Stimulated activated CD8-positive, alpha-beta memory T cell treated with anti-CD3 and anti-CD28 coated beads, Interleukin-7, amount 100 ng/mL, for 1 hour (primary cell): ENCODE results near the gene ASPHD2.
"Not testable (repeated sequence)": the region's sequence is repeated elsewhere in the genome, so short reads cannot be mapped to it uniquely, and the experiment has no call there.

Experiments
- DNase-seq, 2 donors: peaks; one replicate each; pipeline ENCODE4 v3.0.0-alpha.2; 2020; ENCODE audit warnings: low read depth in 2 of 2

ASPHD2 gene

DNA sequence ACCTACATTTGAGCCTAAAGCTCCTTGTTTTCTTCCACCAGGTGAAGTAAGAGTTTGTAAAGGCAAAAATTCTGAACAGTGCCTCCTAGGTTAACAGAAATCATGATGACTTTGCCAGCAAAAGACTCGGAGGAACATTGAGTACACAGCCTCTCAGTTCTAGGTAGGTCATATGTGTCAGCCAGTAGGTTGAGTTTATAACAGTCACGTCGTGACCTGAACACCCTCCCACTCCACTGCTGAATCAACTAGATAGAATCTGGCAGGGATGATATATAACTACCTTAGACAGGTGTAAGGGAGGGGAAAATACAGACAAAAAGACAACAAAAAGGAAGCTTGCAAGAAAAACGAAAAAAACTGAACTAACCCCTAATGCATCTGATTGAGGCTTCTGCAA lies 12.8 kb upstream of the ASPHD2 start:
- no peak for DNase-seq

DNA sequence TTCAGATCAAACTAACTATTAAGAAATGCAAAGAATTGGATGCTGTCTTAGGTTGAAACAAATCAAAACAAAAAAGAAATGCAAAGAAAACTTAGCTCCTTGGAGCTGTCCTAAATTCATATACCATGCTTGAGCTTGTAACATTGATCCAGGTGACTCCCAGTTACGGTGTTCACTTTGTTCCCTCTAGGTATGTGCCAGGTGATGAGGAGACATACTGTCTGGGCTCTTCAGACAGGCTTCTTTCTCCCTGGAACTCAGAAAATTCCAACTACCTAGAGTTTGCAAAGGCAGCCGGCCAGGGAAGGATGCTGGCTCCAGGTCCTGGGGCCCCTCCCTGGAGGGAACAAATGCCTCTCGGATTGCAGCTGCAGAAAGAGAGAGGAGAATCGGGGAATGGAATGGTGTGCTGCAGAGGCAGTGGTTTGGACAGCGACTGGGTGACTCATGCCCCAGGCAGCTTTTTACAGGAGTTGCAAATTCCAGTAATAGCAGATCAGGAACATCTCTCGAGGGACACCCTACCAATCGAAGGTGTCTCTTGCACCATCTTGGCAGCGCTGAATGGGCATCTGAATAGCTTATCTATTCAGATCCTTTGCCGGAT lies 12.3 kb upstream of the ASPHD2 start:
- no peak for DNase-seq

DNA sequence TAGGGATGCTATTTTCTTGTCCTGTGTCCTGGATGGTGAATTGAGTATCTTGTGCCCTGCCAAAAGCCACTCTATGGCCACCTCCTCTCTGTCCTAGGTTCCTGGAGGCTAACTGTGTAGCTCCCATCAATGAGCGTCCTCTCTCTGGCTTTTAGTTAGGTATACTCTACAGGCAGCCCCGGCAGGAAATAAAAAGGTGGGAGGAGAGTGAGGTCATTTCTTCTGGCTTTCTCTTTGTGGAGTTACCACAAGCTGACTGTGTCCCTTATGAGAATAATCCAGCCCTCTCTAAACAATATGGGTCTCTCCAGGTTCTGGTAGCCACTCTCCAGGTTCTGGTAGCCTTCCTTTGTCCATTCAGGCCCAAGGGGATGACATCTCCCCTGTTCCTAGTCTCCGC lies 11.7 kb upstream of the ASPHD2 start:
- no peak for DNase-seq

DNA sequence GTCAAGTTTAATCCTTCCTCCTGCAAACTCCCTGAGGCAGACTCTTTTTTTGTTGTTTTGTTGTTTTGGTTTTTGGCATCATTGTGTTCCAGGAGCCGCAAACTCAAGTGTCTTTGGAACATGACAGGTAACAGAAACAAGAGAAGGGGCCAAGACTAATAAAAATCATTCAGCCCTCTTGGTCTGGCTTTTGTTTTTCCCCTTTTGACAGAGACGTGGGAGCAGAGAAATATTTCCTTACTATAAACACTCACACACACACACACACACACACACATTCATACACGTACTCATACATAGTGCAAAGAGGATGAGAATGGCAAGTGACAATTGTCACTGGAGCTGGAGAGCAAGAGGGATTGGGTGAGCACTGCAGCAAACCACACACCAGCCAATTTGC lies 10.4 kb upstream of the ASPHD2 start:
- DNase-seq: no peak

DNA sequence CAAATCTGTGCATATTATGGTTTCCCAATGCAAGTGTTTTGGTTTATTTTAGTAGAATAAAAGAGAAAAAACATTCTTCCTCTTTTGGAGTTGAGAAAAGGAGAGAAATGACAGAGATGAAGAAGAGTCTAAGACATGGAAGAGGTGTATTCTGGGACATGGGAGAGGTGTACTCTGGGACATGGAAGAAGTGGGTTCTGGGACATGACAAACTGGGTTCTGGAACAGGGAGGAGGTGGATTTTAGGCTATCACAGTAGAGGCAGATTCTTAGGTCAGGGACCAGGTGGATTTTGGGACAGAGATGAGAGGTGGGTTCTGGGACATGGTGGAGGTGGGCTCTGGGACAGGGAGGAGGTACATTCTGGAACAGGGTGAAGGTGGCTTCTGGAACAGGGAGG lies 2.1 kb upstream of the ASPHD2 start:
- no peak for DNase-seq

DNA sequence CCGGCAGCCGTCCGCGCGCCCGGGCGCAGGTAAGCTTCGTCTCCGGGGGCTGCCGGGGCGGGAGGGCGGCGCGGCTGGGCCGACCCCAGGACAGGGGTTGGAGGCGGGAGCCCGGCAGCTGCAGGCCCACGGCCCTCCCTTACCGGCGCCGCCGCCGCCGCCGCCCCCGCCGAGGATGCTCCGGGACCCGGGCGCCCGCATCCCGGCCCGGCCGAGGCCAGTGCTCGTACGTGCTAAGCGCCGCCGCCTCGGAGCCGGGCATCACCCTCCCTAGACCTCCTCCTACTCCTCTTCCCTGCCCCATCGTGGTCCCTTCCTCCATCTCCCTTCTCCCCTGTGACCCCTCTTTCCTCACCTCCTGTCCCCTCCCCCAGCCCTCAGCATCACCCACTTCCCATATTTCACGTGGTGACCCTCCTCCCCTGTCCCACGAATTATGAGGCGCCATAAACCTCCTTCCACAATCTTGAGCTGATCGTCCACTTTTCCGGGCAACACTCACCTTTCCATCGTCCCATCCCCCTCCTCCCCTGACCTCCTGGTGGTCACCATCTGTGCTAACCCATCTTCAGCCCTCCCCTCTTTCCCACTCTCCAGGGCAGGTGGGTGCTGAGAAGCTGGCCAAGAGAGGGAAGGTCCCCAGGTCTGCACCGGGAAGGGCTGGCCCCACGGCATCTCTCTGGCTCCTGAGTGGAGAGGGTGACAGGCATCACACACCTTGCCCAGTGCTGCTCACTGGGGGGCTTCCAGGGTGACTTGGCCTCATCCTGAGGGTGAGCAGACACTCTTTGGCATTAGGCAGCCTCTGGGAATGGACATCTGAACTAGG lies 612 bp downstream of the ASPHD2 start:
- DNase-seq: no peak

DNA sequence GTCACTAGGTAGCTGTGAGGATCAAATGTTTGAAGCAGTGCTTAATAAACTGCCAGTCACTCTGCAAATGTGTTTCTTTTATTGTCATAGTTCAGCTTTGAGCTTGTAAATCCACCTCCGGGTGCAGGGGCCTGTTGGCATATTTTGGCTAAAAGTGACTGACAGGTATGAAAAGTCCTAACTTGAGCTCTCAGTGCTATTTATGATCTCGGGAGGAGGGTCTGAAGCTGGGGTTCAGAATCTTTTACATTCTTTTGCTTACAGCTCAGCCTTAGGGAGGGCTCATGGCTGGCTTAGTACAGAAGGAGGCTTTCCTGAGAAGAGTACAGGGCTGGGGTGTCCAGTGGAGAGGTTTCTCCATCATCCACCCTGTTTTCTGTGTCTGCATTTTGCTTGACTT lies 1.5 kb downstream of the ASPHD2 start:
- DNase-seq: no peak

DNA sequence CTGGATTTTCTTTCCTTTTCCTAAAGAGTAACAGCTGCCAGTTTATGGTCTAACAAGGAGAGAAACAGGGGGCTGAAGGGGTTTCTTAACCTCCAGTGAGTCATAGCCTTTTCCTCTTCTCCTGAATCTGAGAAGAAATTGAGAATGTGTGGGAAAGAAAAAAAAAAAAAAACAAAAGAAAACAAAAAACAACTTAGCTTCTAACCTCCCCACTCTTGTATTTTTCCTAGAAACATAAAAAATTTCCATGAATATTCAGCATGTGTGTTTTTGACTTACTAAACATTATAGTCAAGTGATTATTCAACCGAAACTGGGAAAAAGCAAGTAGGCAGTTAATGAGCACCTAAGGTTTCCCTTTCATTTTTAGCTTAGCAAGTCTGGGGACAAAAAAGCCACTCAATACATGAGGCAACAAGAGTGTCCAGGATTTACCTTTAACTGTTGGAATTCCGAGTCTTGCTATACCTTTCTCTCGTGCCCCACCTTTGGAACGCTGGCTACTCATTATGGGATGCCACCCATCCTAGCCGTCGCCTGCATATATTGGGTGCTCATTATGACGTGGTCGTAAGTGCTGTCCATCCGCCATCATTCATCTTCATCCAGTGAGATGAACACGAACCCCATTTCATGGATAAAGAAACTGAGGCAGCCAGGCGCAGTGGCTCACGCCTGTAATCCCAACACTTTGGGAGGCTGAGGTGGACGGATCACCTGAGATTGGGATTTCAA lies 2.4 kb downstream of the ASPHD2 start:
- DNase-seq: no peak

DNA sequence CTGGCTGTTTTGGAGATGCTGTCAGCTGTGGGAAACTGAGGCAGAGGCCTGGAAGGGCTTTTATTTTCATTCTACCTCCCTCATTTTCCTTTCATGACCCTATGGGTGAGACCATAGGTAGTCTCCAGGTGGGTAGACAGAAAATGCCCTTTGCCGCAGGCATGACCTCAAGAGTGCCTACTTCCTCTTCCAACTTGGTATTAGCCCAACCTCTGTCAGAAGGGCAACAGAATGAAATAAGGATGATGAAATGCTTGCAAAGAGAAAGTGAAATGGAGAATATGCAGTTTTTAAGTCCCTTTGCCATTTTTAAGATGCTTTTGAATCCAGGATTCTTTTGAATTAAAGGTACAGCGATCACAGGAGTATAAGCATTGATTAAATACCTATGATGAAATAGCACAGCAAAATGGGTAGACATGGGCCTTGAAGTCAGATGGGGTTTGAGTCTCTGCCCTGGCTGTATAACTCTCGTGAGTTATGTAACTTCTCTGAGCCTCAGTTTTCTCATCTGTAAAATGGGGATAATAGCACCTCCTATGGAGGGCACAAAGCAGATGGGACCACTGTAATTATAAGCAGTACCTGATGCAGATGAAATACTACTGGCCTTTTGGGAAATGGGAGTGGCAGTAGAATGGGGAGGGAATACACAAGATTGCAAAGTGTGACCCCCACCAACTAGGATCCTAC lies 3.7 kb downstream of the ASPHD2 start:
- no peak for DNase-seq

DNA sequence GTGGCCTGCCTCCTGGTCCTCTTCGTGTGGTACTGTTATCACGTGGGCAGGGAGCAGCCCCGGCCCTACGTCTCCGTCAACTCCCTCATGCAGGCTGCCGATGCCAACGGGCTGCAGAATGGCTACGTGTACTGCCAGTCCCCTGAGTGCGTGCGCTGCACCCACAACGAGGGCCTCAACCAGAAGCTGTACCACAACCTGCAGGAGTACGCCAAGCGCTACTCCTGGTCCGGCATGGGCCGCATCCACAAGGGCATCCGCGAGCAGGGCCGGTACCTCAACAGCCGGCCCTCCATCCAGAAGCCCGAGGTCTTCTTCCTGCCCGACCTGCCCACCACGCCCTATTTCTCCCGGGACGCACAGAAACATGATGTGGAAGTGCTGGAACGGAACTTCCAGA lies 4.7 kb downstream of the ASPHD2 start:
- no peak for DNase-seq

DNA sequence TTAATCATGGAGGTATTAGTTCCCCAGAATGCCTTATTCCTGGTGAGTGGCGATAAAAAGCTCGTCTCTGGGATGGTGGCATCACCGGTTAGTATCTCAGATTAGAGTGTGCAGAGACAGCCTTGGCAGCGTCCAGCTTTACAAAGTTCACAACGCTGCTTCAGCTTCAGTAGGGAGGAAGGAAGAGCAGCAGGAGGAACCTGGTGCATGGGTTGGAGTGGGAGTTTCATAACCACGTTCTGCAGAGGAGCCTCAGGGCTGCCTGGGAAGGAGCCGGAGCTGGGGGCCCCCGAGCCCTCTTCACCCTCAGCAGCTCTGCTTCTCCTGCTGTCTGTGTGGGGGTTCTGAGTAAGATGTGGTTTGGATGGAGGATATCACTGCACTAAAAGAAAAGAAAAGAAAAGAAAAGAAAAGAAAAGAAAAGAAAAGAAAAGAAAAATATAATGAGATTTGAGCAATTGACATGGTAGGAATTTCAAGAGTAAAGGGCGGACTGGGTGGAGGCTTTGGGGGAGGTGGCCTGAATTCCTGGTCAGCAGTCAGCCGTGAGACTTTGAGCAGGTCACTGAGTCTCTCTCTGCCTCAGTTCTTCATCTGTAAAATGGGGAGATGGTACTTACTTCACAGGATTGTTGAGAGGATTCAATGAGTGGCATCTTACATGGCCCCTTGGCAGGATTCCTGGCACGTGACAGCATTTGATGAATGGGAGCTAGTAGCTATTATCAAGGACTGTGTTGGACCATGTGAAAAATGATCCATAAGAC lies 6.5 kb downstream of the ASPHD2 start:
- no peak for DNase-seq

DNA sequence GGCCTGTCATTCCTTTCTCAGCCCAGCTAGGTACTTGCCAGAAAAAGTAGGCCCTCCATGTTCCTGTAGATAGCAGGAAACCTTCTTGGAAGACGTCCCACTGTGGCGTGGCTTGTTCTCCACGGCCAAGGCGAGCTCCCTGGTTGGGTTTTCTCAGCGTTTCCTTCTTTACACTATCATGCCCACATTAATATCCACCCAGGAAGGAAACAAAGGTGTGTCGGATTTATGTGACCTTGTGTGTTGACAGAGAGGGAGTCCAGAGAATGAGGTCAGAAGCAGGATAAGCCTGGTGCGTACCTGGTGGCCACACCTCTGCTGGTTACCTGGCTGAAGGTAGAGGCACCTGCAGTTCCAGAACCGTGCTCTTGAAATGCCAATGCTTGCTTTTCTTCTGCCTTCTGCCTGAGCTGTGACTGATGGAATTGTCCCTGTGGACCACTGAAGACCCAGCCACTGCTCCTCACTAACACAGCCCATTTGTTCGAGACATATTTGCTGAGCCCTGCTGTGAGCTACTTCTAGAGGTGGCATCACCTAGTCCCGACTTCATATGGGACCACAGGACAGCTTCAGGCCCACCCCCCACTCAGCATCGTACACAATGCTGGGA lies 7.9 kb downstream of the ASPHD2 start:
- no peak for DNase-seq

DNA sequence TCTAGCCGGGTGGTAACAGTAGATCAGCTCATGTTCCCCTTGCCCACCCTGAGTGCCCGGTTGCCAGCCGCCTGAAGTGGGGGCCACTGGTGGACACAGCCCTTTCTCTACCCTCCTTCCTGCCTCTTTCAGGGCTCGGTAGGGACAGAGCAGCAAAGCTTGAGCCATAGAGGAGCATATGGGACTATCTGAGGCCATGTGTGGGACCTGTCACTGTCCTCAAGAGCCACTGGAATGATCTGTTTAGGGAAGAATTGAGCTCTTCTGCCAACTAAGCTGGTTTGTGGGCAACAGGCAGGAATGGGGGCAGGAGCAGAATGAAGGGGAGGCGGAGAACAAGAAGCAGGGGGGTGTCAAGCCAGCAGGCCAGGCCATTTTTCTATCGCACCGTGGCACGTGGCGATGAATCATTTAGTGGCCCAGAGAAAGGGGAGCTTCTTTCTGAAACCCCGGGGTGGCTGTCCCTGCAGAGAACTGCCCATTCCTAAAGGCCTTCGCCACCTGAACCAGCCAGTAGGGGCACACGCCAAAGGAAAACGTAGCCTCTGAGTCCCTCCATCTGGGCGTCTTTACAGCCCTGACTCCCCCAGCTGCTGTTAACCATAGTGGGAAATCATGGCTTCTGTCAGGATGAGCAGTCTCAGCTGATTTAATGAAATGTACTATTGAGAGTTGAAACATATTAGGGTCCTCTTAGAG lies 8.8 kb downstream of the ASPHD2 start:
- DNase-seq: no peak

DNA sequence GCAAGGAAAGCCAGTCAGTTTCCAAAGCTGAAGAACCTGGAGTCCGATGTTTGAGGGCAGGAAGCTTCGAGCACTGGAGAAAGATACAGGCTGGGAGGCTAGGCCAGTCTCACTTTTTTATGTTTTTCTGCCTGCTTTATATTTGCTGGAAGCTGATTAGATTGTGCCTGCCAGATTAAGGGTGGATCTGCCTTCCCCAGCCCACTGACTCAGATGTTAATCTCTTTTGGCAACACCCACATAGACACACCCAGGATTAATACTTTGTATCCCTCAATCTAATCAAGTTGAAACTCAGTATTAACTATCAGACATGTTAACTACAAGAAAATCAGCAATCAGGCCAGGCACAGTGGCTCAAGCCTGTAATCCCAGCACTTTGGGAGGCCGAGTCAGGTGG lies 9.7 kb downstream of the ASPHD2 start:
- DNase-seq: not testable (repeated sequence)

DNA sequence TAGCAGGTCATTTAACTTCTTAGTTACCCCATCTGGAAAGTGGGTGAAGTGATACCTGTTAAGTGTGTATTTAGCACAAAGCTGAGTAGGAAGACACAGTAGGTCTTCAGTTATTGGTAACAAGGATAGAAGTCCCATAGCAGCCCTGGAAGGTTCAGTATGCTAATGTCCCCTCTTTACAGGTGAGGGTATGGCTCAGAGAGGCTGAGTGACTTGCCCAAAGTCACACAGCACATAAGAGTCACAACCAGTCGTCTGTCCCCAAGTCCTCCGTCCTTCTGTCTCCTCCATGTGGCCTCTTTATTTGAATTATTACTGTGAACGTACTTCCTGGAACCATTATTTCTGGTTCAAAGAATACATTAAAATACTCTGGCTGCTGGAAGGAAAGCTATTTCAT lies 10.5 kb downstream of the ASPHD2 start:
- no peak for DNase-seq

DNA sequence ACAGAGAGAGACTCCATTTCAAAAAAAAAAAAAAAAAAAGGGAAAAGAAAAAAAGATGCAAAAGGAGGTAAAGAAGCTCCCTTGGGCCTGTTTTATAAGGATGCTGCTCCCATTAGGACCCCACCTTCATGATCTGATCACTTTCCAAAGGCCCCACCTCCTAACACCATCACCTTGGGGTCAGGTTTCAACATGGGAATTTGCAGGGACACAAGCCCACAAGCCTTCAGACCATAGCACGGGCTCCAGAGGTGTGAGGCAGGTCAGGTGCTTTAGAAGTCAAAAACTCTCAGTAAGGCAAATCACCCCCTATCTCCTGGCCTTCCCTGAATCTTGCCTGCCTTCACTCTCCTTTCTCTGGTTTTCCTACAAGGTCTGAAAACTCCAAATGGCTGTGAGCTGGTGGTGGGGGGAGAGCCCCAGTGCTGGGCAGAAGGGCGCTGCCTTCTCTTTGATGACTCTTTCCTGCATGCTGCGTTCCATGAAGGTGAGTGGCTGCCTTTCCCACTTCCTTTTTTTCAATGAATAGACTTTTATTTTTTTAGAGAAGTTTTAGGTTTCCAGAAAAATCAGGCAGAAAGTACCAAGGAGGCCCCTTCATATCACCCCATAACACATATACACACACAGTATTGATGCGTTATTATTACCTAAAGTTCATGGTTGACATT lies 13.2 kb downstream of the ASPHD2 start:
- DNase-seq: no peak

DNA sequence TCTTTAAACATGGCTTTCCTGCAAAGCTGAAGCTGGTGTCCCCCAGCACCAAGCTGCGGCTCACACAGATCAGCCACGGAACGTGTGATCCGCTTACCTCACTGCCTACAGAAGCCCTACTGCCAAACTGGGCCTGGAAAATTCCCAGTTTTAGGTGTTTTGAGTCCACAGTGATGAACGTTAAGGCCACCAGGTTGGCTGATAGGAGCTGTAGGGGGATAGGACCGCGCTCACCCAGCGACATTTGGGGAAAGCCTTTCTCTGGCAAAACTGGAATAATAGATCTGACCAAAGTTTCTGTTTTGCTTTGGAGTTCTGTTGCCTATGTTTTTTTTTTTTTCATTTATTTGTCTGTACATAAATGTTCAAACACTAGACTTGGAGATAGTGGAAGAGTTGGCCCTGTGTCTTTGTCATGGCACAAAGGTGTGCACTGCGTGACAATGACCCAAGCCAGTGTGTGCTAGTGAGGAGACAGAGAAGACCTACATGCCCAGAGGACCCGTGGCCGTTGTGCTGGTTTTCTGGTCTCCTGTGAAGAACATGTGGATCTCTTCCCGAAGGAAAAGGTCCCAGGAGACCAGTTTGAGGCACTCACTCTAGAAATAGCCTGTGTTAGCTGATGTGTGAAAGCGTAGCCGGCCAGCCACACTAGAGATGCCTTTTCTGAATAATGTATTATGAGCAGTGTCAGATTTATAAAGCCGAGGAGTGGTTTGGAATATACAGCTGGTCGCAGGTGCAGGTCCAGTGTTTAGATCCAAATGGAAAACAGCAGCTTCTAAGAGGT lies 15.0 kb downstream of the ASPHD2 start:
- DNase-seq: no peak

DNA sequence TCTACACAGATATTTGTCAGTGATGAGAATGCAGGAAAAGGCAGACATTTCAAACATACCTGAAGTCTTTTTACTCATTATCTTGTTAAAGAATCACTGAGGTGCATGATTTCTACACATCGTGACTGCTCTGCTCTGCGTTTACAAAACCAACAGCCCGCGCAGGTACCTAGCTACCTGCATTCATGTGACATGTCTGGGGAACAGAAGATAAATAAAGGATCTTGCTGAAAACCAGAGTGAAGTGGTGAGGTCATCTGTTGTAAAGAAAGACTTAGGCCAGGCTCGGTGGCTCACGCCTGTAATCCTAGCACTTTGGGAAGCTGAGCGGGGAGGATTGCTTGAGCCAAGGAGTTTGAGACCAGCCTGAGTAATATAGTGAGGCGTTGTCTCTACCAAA lies 15.7 kb downstream of the ASPHD2 start:
- DNase-seq: no peak
